SK-N-SH (cell line): ENCODE data around the gene RTP4.

ENCODE experiments used
- CTCF ChIP-seq: fragments of 200-600 bp; sonication (generic); IDR thresholded peaks from 2 replicates; pipeline ENCODE4 v1.6.1; 2017; ENCODE audit warnings: antibody characterized with exemption, mild to moderate bottlenecking, moderate library complexity
- SMC3 ChIP-seq: IDR thresholded peaks from 2 replicates; pipeline ENCODE4 v1.6.1; 2012; ENCODE audit warnings: low read depth, low read length, improper control_type of control experiment
- TAF1 ChIP-seq: IDR thresholded peaks from 2 replicates; pipeline ENCODE4 v1.6.1; 2012; ENCODE audit warnings: low read depth, mild to moderate bottlenecking, low read length, moderate library complexity, borderline replicate concordance
- TCF12 ChIP-seq: IDR thresholded peaks from 2 replicates; pipeline ENCODE4 v1.4.0; 2012

- TF ChIP-seq TCF12, result no peak
- TF ChIP-seq CTCF, result no peak
- TF ChIP-seq TAF1, result no peak
- TF ChIP-seq SMC3, result no peak
Observed at GRCh38 chr3:187367561-187368103, 553 bp upstream of the RTP4 start.
